ENCODE measurements around the gene PNPLA2. TPM values are rescaled to one million over a fixed set of nuclear protein-coding genes. Genes with fewer than 3 reads are reported as not detected.
A peak's percentile ranks its signal among the peaks of the same experiment; 100 is the strongest.

The PNPLA2 gene
- total RNA-seq, 1 experiment from 2014 or later: 66.5 TPM

- TF ChIP-seq PRDM15 (CRISPR knock-in tag; IDR thresholded peaks at IDR 0.05) (no peak), FOXJ3 (CRISPR knock-in tag; IDR thresholded peaks at IDR 0.05; ENCODE audit: borderline replicate concordance) (no peak), AFF4 (CRISPR knock-in tag; IDR thresholded peaks at IDR 0.05; ENCODE audit: borderline replicate concordance) (no peak), ZNF396 (CRISPR knock-in tag; IDR thresholded peaks at IDR 0.05; ENCODE audit: borderline replicate concordance) (no peak), NFYB (CRISPR knock-in tag; conservative IDR thresholded peaks at IDR 0.05; ENCODE audit: low read depth) (no peak)
- H3K4me3 Mint-ChIP-seq: no peak overlapping the region
- POLR2A ChIA-PET: no interaction called here
- no peaks in the 10 kb centered on the region for H3K4me1 Mint-ChIP-seq
- peaks cover 7% of the 10 kb centered on the region for H3K36me3 Mint-ChIP-seq
- H3K9me3 Mint-ChIP-seq: no peaks in the 10 kb centered on the region
- no peak overlapping the region for H3K27ac Mint-ChIP-seq
- CTCF ChIA-PET: interaction anchor here (0.5 to 2.1 kb wide), 7 partner anchors 19 to 584 kb away, joined by 3 to 8 read pairs (median 3); no protein-coding TSS in a partner anchor
- H3K27me3 Mint-ChIP-seq (ENCODE audit: low read depth): no peaks in the 10 kb centered on the region; the same call in 1 of the 2 replicates
- ATAC-seq (no peak), DNase-seq (ENCODE audit: low spot score) (no peak)
Observed at GRCh38 chr11:869399-870126, 50.8 kb downstream of the PNPLA2 start.

- Mint-ChIP-seq H3K27me3 (ENCODE audit: low read depth) (no peaks in the 10 kb centered on the region; the same call in none of the 2 replicates), H3K27ac (no peak overlapping the region), H3K36me3 (peaks cover 9% of the 10 kb centered on the region), H3K4me1 (no peaks in the 10 kb centered on the region), H3K9me3 (no peaks in the 10 kb centered on the region), H3K4me3 (no peak overlapping the region)
- TF ChIP-seq NR2C2 (CRISPR knock-in tag; IDR thresholded peaks at IDR 0.05): no peak
- no peak for TF ChIP-seq ARID4B (CRISPR knock-in tag; IDR thresholded peaks at IDR 0.05; ENCODE audit: borderline replicate concordance)
- TF ChIP-seq ZNF263 (CRISPR knock-in tag; IDR thresholded peaks at IDR 0.05; ENCODE audit: low read depth): no peak
- peak; percentile 84 for TF ChIP-seq ZNF423 (CRISPR knock-in tag; IDR thresholded peaks at IDR 0.05)
- CTCF ChIA-PET: interaction anchor here (1.0 to 2.1 kb wide), 6 partner anchors 19 to 181 kb away, joined by 3 to 8 read pairs (median 4); no protein-coding TSS in a partner anchor
- DNase-seq (ENCODE audit: low spot score) (peak; percentile 38), ATAC-seq (peak; percentile 25)
- POLR2A ChIA-PET: no interaction called here
Observed at GRCh38 chr11:870127-870413, 51.4 kb downstream of the PNPLA2 start.
